Lower leg skin (tissue), 3 donors: ENCODE results near the gene ADAM22.

ENCODE experiments used
- CTCF ChIP-seq, 3 donors: fragments of 450-650 bp; IDR thresholded peaks; one replicate each; pipeline ENCODE4 v1.5.1; 2016; ENCODE audit warnings: antibody characterized with exemption in 3 of 3, mild to moderate bottlenecking in 3 of 3, moderate library complexity in 2 of 3
- POLR2A ChIP-seq, 2 donors: fragments of 450-650 bp; IDR thresholded peaks; one replicate each; pipeline ENCODE4 v1.6.1; 2016 to 2017; ENCODE audit warnings: antibody characterized with exemption in 2 of 2, mild to moderate bottlenecking in 1 of 2, moderate library complexity in 1 of 2

GRCh38 chr7:87966271-87966670 lies 32.2 kb downstream of the ADAM22 start:
- no peak for TF ChIP-seq CTCF (IDR thresholded peaks at IDR 0.05)
- no peak for TF ChIP-seq POLR2A (IDR thresholded peaks at IDR 0.05)
